K562 (cell line): ENCODE results near the gene SYPL2. TPM values are rescaled to one million over a fixed set of nuclear protein-coding genes. Genes with fewer than 3 reads are reported as not detected.

Source experiments
- C11orf30 ChIP-seq: fragments of 450-650 bp; IDR thresholded peaks from 2 replicates; pipeline ENCODE4 v1.6.1; 2016; ENCODE audit warnings: low read depth, mild to moderate bottlenecking
- CXXC5 ChIP-seq: fragments of 250-450 bp; sonication (Bioruptor Pico); IDR thresholded peaks from 2 replicates; pipeline ENCODE4 v1.8.0; 2022; ENCODE audit warnings: inconsistent platforms, mild to moderate bottlenecking, moderate library complexity
- EP400 ChIP-seq: fragments of 450-650 bp; IDR thresholded peaks from 2 replicates; pipeline ENCODE4 v1.6.1; 2017; ENCODE audit warnings: antibody characterized with exemption, mild to moderate bottlenecking, moderate library complexity
- KLF6 ChIP-seq: fragments of 250-450 bp; sonication (Bioruptor Pico); IDR thresholded peaks from 2 replicates; pipeline ENCODE4 v1.4.0; 2020; ENCODE audit warnings: mild to moderate bottlenecking, moderate library complexity, borderline replicate concordance
- NR2C1 ChIP-seq, 2 experiments: fragments of 450-650 bp; IDR thresholded peaks; 2 replicates each; pipeline ENCODE4 v1.6.1; 2017; ENCODE audit warnings: mild to moderate bottlenecking in 2 of 2, antibody characterized with exemption in 1 of 2, inconsistent platforms in 1 of 2, missing compliant biosample characterization in 1 of 2, missing genetic modification characterization in 1 of 2
- PCBP2 ChIP-seq: fragments of 200-400 bp; formaldehyde crosslinking; IDR thresholded peaks from 2 replicates; pipeline ENCODE4 v1.6.1; 2018; ENCODE audit warnings: low read length, low read depth, mild to moderate bottlenecking, moderate library complexity; ENCODE audit not compliant: poor library complexity, severe bottlenecking
- POLR3A ChIP-seq: IDR thresholded peaks from 2 replicates; pipeline ENCODE4 v1.6.1; 2011; ENCODE audit warnings: borderline replicate concordance, mild to moderate bottlenecking, moderate library complexity; ENCODE audit not compliant: insufficient read length, insufficient read depth; ENCODE audit errors: extremely low read depth
- SMAD2 ChIP-seq: fragments of 150-350 bp; IDR thresholded peaks from 2 replicates; pipeline ENCODE4 v1.6.1; 2014; ENCODE audit warnings: low read depth, mild to moderate bottlenecking, low read length
- SOX6 ChIP-seq: fragments of 450-650 bp; IDR thresholded peaks from 2 replicates; pipeline ENCODE4 v1.6.1; 2014; ENCODE audit warnings: mild to moderate bottlenecking
- SUPT5H ChIP-seq: fragments of 450-650 bp; IDR thresholded peaks from 2 replicates; pipeline ENCODE4 v1.6.1; 2016
- ZNF316 ChIP-seq: fragments of 450-650 bp; IDR thresholded peaks from 2 replicates; pipeline ENCODE4 v1.6.1; 2016
- polyA plus RNA-seq, 8 experiments: library from polyadenylated mRNA; depleted of rRNA in 4 of 8; stranded (reverse) in 5 of 8; unstranded in 3 of 8; fragments of >200 nt; fragmentation: Nextera tagmentation in 2 of 8; fragmentation: Illumina TruSeq in 1 of 8; extraction: Ambion mirVana in 2 of 8; extraction: Trizol in 1 of 8; gene quantifications; 2 replicates each; pipeline versions ENCODE4 v1.2.1 to v1.2.3, GENCODE V29; 2011 to 2014; ENCODE audit warnings: inconsistent platforms in 1 of 8, missing spikeins in 1 of 8
- total RNA-seq, 7 experiments: library from RNA; depleted of rRNA in 6 of 7; stranded (reverse); fragments of >200 nt in 6 of 7; fragmentation: Illumina TruSeq in 2 of 7; extraction: Trizol in 2 of 7; gene quantifications; 2 replicates each; pipeline versions ENCODE4 v1.2.1 to v1.2.3, GENCODE V29; 2011 to 2021; ENCODE audit warnings: low replicate concordance in 1 of 7
- TF ChIP-seq, protein P1 (sequence below), 2 experiments: fragments of 450-650 bp; formaldehyde crosslinking in 1 of 2; IDR thresholded peaks; 2 replicates each; pipeline versions ENCODE4 v1.4.0 to v1.6.1; 2014 to 2020; ENCODE audit warnings: mild to moderate bottlenecking in 2 of 2, borderline replicate concordance in 1 of 2, low read depth in 1 of 2
- TF ChIP-seq, protein P2 (sequence below): sonication (generic); formaldehyde crosslinking; IDR thresholded peaks from 2 replicates; pipeline ENCODE4 v1.8.0; 2022; ENCODE audit warnings: missing genetic modification reagents, mild to moderate bottlenecking, moderate library complexity, borderline replicate concordance
- TF ChIP-seq, protein P3 (sequence below): fragments of 250-450 bp; sonication (Bioruptor Pico); IDR thresholded peaks from 2 replicates; pipeline ENCODE4 v1.5.0; 2021

SYPL2 gene
- total and polyA plus RNA-seq, 9 of the 15 experiments (the other 6 are each of a cell fraction or from before 2014, with no cell fraction given), result 0.03 to 0.20 (median 0.07) TPM; not detected in 2

DNA sequence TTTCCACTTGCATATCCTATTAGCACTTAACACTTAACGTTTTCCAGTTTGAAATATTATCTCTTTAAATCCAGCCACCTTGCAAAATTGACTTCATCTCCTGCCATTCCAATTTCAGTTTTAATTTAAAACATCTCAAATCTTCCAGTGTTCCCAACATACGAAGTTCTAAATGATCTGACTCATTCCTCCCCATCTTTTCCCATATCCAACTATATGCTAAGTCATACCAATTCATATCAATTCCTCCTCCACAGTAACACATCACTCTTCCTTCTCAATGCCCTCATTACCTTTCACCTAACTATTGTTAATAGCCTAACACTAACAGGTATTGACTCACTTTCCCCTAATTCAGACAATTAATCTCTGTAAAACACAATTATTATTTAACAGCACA, 42.8 kb upstream of the SYPL2 start (continued):
- TF ChIP-seq, protein P1, sequence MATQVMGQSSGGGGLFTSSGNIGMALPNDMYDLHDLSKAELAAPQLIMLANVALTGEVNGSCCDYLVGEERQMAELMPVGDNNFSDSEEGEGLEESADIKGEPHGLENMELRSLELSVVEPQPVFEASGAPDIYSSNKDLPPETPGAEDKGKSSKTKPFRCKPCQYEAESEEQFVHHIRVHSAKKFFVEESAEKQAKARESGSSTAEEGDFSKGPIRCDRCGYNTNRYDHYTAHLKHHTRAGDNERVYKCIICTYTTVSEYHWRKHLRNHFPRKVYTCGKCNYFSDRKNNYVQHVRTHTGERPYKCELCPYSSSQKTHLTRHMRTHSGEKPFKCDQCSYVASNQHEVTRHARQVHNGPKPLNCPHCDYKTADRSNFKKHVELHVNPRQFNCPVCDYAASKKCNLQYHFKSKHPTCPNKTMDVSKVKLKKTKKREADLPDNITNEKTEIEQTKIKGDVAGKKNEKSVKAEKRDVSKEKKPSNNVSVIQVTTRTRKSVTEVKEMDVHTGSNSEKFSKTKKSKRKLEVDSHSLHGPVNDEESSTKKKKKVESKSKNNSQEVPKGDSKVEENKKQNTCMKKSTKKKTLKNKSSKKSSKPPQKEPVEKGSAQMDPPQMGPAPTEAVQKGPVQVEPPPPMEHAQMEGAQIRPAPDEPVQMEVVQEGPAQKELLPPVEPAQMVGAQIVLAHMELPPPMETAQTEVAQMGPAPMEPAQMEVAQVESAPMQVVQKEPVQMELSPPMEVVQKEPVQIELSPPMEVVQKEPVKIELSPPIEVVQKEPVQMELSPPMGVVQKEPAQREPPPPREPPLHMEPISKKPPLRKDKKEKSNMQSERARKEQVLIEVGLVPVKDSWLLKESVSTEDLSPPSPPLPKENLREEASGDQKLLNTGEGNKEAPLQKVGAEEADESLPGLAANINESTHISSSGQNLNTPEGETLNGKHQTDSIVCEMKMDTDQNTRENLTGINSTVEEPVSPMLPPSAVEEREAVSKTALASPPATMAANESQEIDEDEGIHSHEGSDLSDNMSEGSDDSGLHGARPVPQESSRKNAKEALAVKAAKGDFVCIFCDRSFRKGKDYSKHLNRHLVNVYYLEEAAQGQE (IDR thresholded peaks at IDR 0.05; ENCODE audit: borderline replicate concordance), result no peak
- TF ChIP-seq, protein P1 (CRISPR knock-in tag; IDR thresholded peaks at IDR 0.05; ENCODE audit: low read depth), result no peak
- TF ChIP-seq EP400, result no peak
- TF ChIP-seq PCBP2, result no peak
- no peak for TF ChIP-seq CXXC5
- TF ChIP-seq SMAD2, result no peak
- TF ChIP-seq, protein P2, sequence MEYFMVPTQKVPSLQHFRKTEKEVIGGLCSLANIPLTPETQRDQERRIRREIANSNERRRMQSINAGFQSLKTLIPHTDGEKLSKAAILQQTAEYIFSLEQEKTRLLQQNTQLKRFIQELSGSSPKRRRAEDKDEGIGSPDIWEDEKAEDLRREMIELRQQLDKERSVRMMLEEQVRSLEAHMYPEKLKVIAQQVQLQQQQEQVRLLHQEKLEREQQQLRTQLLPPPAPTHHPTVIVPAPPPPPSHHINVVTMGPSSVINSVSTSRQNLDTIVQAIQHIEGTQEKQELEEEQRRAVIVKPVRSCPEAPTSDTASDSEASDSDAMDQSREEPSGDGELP (CRISPR knock-in tag), result no peak
- TF ChIP-seq SOX6, result no peak
- TF ChIP-seq ZNF316, result peak; percentile 86
- peak; percentile 65 for TF ChIP-seq C11orf30
- no peak for TF ChIP-seq POLR3A
- TF ChIP-seq KLF6, result no peak
- TF ChIP-seq NR2C1 (IDR thresholded peaks at IDR 0.05), result no peak
- TF ChIP-seq NR2C1 (tag; IDR thresholded peaks at IDR 0.05), result no peak
- TF ChIP-seq, protein P3, sequence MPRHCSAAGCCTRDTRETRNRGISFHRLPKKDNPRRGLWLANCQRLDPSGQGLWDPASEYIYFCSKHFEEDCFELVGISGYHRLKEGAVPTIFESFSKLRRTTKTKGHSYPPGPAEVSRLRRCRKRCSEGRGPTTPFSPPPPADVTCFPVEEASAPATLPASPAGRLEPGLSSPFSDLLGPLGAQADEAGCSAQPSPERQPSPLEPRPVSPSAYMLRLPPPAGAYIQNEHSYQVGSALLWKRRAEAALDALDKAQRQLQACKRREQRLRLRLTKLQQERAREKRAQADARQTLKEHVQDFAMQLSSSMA, result no peak
- peak; percentile 34; the same call in 1 of the 2 replicates for TF ChIP-seq SUPT5H
